HG03139 (cell line): ENCODE measurements around the gene NR3C2.
A peak's percentile ranks its signal among the peaks of the same experiment; 100 is the strongest.

Experiments
- ATAC-seq: cut with Tn5 transposase; IDR thresholded peaks from one replicate; pipeline ENCODE4 v1.9.1; 2021; ENCODE audit not compliant: unreplicated experiment

NR3C2 gene

GRCh38 chr4:148060264-148061140 lies 381.7 kb downstream of the NR3C2 start:
- no peak for ATAC-seq

GRCh38 chr4:148059617-148060180 lies 382.5 kb downstream of the NR3C2 start:
- no peak for ATAC-seq

GRCh38 chr4:148057984-148058859 lies 384.0 kb downstream of the NR3C2 start:
- no peak for ATAC-seq

GRCh38 chr4:148057516-148057915 lies 384.7 kb downstream of the NR3C2 start:
- ATAC-seq, result peak; percentile 54

- peak; percentile 79 for ATAC-seq
Measured at GRCh38 chr4:148056879-148057278, 385.3 kb downstream of the NR3C2 start.

- ATAC-seq, result peak; percentile 22
Measured at GRCh38 chr4:148055844-148056243, 386.4 kb downstream of the NR3C2 start.

GRCh38 chr4:148054275-148054674 lies 387.9 kb downstream of the NR3C2 start:
- no peak for ATAC-seq

GRCh38 chr4:148053298-148054003 lies 388.8 kb downstream of the NR3C2 start:
- no peak for ATAC-seq

- ATAC-seq, result no peak
Measured at GRCh38 chr4:148052448-148052847, 389.8 kb downstream of the NR3C2 start.

- no peak for ATAC-seq
Measured at GRCh38 chr4:148051403-148051802, 390.8 kb downstream of the NR3C2 start.

GRCh38 chr4:148048598-148048997 lies 393.6 kb downstream of the NR3C2 start:
- no peak for ATAC-seq

GRCh38 chr4:148044912-148045352 lies 397.3 kb downstream of the NR3C2 start:
- ATAC-seq, result peak; percentile 92

GRCh38 chr4:148044089-148044911 lies 397.9 kb downstream of the NR3C2 start:
- peak; percentile 10 for ATAC-seq

- no peak for ATAC-seq
Measured at GRCh38 chr4:148041606-148042329, 400.4 kb downstream of the NR3C2 start.

GRCh38 chr4:148034813-148035212 lies 407.4 kb downstream of the NR3C2 start:
- no peak for ATAC-seq

GRCh38 chr4:148030193-148030873 lies 411.9 kb downstream of the NR3C2 start:
- no peak for ATAC-seq

GRCh38 chr4:148029781-148030180 lies 412.4 kb downstream of the NR3C2 start:
- no peak for ATAC-seq
